Adipocyte (in vitro differentiated cells): ENCODE results near the gene KIRREL3.

ENCODE experiments used
- DNase-seq: peaks from one replicate; pipeline ENCODE4 v3.0.0-alpha.2; 2015; ENCODE audit warnings: low read depth
- H3K27me3 ChIP-seq: replicated peaks from 2 replicates; pipeline ENCODE4 v1.7.0; 2013; ENCODE audit warnings: mild to moderate bottlenecking, low read length, moderate library complexity; ENCODE audit not compliant: control insufficient read depth, insufficient read depth
- H3K36me3 ChIP-seq: 2 replicates; pipeline ENCODE4 v1.7.0; 2013; ENCODE audit warnings: low read length, mild to moderate bottlenecking, moderate library complexity; ENCODE audit not compliant: control insufficient read depth, insufficient read depth, severe bottlenecking
- H3K4me1 ChIP-seq: 2 replicates; pipeline ENCODE4 v1.7.0; 2013; ENCODE audit warnings: mild to moderate bottlenecking, low read length, moderate library complexity; ENCODE audit not compliant: control insufficient read depth, insufficient read depth
- H3K4me3 ChIP-seq: 2 replicates; pipeline ENCODE4 v1.7.0; 2013; ENCODE audit warnings: mild to moderate bottlenecking, low read length, moderate library complexity
- H3K9ac ChIP-seq: 2 replicates; pipeline ENCODE4 v1.7.0; 2013; ENCODE audit warnings: mild to moderate bottlenecking, low read length, moderate library complexity
- H3K9me3 ChIP-seq: 2 replicates; pipeline ENCODE4 v1.7.0; 2013; ENCODE audit warnings: mild to moderate bottlenecking, low read length, moderate library complexity; ENCODE audit not compliant: control insufficient read depth

The KIRREL3 gene

GRCh38 chr11:126823274-126823673, 177.3 kb downstream of the KIRREL3 start:
- no peak overlapping the region for H3K4me3 ChIP-seq
- H3K4me1 ChIP-seq = no peaks in the 10 kb centered on the region
- no peaks in the 10 kb centered on the region for H3K27me3 ChIP-seq
- H3K9me3 ChIP-seq = no peaks in the 10 kb centered on the region
- DNase-seq = no peak
- no peaks in the 10 kb centered on the region for H3K36me3 ChIP-seq
- no peak overlapping the region for H3K9ac ChIP-seq

GRCh38 chr11:126821827-126822226, 178.7 kb downstream of the KIRREL3 start:
- no peaks in the 10 kb centered on the region for H3K4me1 ChIP-seq
- no peaks in the 10 kb centered on the region for H3K36me3 ChIP-seq
- no peak for DNase-seq
- H3K4me3 ChIP-seq = no peak overlapping the region
- H3K9me3 ChIP-seq = no peaks in the 10 kb centered on the region
- H3K27me3 ChIP-seq = no peaks in the 10 kb centered on the region
- no peak overlapping the region for H3K9ac ChIP-seq

DNA sequence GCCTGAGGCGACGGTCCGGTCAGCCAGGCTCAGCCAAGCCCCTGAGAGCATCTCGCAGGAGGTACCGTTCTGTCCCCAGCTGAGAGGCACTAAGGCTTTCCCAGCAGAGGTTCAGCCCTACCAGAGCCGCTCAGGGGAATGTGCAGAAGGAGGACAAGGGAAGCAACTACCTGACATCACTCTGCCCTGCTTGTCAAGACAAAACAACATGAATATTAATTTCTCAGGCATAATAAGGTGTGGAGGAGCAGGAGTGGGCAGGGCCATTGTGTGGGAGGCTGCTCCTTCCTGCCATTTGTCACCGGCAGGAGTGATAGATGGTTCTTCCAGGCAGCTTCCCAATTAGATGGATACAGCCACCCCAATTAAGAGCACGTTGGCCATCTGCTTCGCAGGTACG, 181.4 kb downstream of the KIRREL3 start:
- Histone ChIP-seq H3K27me3 (no peaks in the 10 kb centered on the region), H3K9me3 (no peaks in the 10 kb centered on the region), H3K4me3 (no peak overlapping the region), H3K36me3 (no peaks in the 10 kb centered on the region), H3K9ac (no peak overlapping the region), H3K4me1 (no peaks in the 10 kb centered on the region)
- no peak for DNase-seq

- H3K27me3 ChIP-seq = no peaks in the 10 kb centered on the region
- H3K9me3 ChIP-seq = no peaks in the 10 kb centered on the region
- no peak overlapping the region for H3K9ac ChIP-seq
- no peaks in the 10 kb centered on the region for H3K36me3 ChIP-seq
- DNase-seq = no peak
- no peak overlapping the region for H3K4me3 ChIP-seq
- H3K4me1 ChIP-seq = no peaks in the 10 kb centered on the region
Observed at GRCh38 chr11:126817523-126818450, 182.8 kb downstream of the KIRREL3 start.

GRCh38 chr11:126817096-126817495, 183.5 kb downstream of the KIRREL3 start:
- no peaks in the 10 kb centered on the region for H3K36me3 ChIP-seq
- no peaks in the 10 kb centered on the region for H3K4me1 ChIP-seq
- H3K9ac ChIP-seq = no peak overlapping the region
- no peaks in the 10 kb centered on the region for H3K9me3 ChIP-seq
- H3K27me3 ChIP-seq = no peaks in the 10 kb centered on the region
- H3K4me3 ChIP-seq = no peak overlapping the region
- DNase-seq = no peak

DNA sequence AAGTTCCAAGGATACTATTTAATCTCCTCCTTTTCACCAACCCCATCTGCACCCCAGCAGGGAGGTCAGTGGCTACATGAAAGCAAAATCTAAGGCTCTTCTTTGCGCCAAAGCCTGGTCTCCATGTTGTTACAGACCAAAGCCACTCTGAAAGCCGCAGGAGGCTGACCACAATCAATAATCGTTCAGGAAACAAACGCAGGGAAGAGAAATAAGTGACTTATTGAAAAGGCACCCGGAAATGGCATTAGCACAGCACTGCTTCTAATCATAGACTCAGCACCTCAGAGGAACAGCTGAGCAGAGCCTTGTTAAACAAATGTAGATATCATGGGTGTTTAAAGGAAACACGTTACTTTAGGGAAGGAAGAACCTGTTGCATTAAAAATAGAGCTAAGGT, 183.9 kb downstream of the KIRREL3 start:
- H3K36me3 ChIP-seq = no peaks in the 10 kb centered on the region
- no peaks in the 10 kb centered on the region for H3K9me3 ChIP-seq
- H3K4me1 ChIP-seq = no peaks in the 10 kb centered on the region
- no peak for DNase-seq
- no peak overlapping the region for H3K4me3 ChIP-seq
- no peak overlapping the region for H3K9ac ChIP-seq
- H3K27me3 ChIP-seq = no peaks in the 10 kb centered on the region

GRCh38 chr11:126815111-126815510, 185.5 kb downstream of the KIRREL3 start:
- Histone ChIP-seq H3K9me3 (no peaks in the 10 kb centered on the region), H3K36me3 (no peaks in the 10 kb centered on the region), H3K4me3 (no peak overlapping the region), H3K27me3 (no peaks in the 10 kb centered on the region), H3K9ac (no peak overlapping the region), H3K4me1 (no peaks in the 10 kb centered on the region)
- DNase-seq = peak; percentile 38

DNA sequence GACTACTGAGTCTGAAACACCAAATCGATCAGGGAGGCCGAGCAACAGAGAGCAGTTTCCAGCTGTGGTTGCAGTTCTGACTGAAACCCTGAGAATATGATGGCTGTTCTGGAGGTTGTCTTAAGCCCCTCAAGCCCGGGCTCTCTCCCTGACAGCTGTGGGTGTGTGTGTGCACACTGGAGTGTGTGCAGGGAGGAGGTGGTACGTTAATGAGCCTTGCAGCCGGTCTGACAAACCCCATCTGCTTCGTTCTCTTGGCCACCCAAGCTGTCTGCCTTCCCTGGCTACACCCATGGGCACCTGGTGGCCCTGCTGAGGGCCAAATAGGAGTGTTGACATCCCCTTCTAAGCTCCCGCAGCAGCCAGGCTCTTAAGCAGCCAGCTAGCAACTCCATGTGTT, 189.8 kb downstream of the KIRREL3 start:
- Histone ChIP-seq H3K9me3 (no peaks in the 10 kb centered on the region), H3K4me1 (no peaks in the 10 kb centered on the region), H3K4me3 (no peak overlapping the region), H3K27me3 (no peaks in the 10 kb centered on the region), H3K9ac (no peak overlapping the region), H3K36me3 (no peaks in the 10 kb centered on the region)
- no peak for DNase-seq

- no peak for DNase-seq
- Histone ChIP-seq H3K36me3 (no peaks in the 10 kb centered on the region), H3K4me3 (no peak overlapping the region), H3K9ac (no peak overlapping the region), H3K27me3 (no peaks in the 10 kb centered on the region), H3K9me3 (no peaks in the 10 kb centered on the region), H3K4me1 (no peaks in the 10 kb centered on the region)
Observed at GRCh38 chr11:126809514-126810289, 190.9 kb downstream of the KIRREL3 start.

- no peaks in the 10 kb centered on the region for H3K4me1 ChIP-seq
- H3K36me3 ChIP-seq = no peaks in the 10 kb centered on the region
- no peak overlapping the region for H3K9ac ChIP-seq
- no peak overlapping the region for H3K4me3 ChIP-seq
- H3K9me3 ChIP-seq = no peaks in the 10 kb centered on the region
- no peak for DNase-seq
- H3K27me3 ChIP-seq = no peaks in the 10 kb centered on the region
Observed at GRCh38 chr11:126808836-126809235, 191.7 kb downstream of the KIRREL3 start.

- no peak for DNase-seq
- no peaks in the 10 kb centered on the region for H3K36me3 ChIP-seq
- no peaks in the 10 kb centered on the region for H3K4me1 ChIP-seq
- H3K9ac ChIP-seq = no peak overlapping the region
- no peaks in the 10 kb centered on the region for H3K9me3 ChIP-seq
- no peak overlapping the region for H3K4me3 ChIP-seq
- no peaks in the 10 kb centered on the region for H3K27me3 ChIP-seq
Observed at GRCh38 chr11:126808296-126808695, 192.3 kb downstream of the KIRREL3 start.
